ENCODE data around the gene PPP1R18.
"Not testable (repeated sequence)": the region's sequence is repeated elsewhere in the genome, so short reads cannot be mapped to it uniquely, and the experiment has no call there.

The PPP1R18 gene

GRCh38 chr6:30726506-30727413 lies 40.3 kb upstream of the PPP1R18 start:
- no peak for TF ChIP-seq CTCF (conservative IDR thresholded peaks at IDR 0.05; ENCODE audit: control insufficient read depth, insufficient read depth, low read depth, low read length)
- no peak for DNase-seq (ENCODE audit: low read depth)
- no peak overlapping the region for H3K4me3 ChIP-seq (ENCODE audit: control insufficient read depth, low read depth, low read length)

- peak; percentile 69 for DNase-seq (ENCODE audit: low read depth)
- no peak for TF ChIP-seq CTCF (conservative IDR thresholded peaks at IDR 0.05; ENCODE audit: control insufficient read depth, insufficient read depth, low read depth, low read length)
Observed at GRCh38 chr6:30725713-30726505, 39.5 kb upstream of the PPP1R18 start.

GRCh38 chr6:30724906-30725667 lies 38.6 kb upstream of the PPP1R18 start:
- no peak for TF ChIP-seq CTCF (conservative IDR thresholded peaks at IDR 0.05; ENCODE audit: control insufficient read depth, insufficient read depth, low read depth, low read length)
- no peak overlapping the region for H3K4me3 ChIP-seq (ENCODE audit: control insufficient read depth, low read depth, low read length)
- DNase-seq (ENCODE audit: low read depth) = no peak

More at GRCh38 chr6:30725713-30726505, 39.5 kb upstream of the PPP1R18 start:
- no peak overlapping the region for H3K4me3 ChIP-seq (ENCODE audit: control insufficient read depth, low read depth, low read length)

- peak overlapping the region; percentile 21 for H3K4me3 ChIP-seq (ENCODE audit: control insufficient read depth, low read depth, low read length)
- not testable (repeated sequence) for DNase-seq (ENCODE audit: low read depth)
Observed at GRCh38 chr6:30723843-30724741, 37.6 kb upstream of the PPP1R18 start.

- peak overlapping the region; percentile 94 for H3K4me3 ChIP-seq (ENCODE audit: control insufficient read depth, low read depth, low read length)
Observed at GRCh38 chr6:30723159-30723842, 36.9 kb upstream of the PPP1R18 start.

GRCh38 chr6:30722280-30723112 lies 36.1 kb upstream of the PPP1R18 start:
- TF ChIP-seq CTCF (conservative IDR thresholded peaks at IDR 0.05; ENCODE audit: control insufficient read depth, insufficient read depth, low read depth, low read length) = peak; percentile 85
- DNase-seq (ENCODE audit: low read depth) = peak; percentile 76
- peak overlapping the region; percentile 94 for H3K4me3 ChIP-seq (ENCODE audit: control insufficient read depth, low read depth, low read length)

More at GRCh38 chr6:30723159-30723842, 36.9 kb upstream of the PPP1R18 start:
- not testable (repeated sequence) for DNase-seq (ENCODE audit: low read depth)

- DNase-seq (ENCODE audit: low read depth) = peak; percentile 57
- peak overlapping the region; percentile 94 for H3K4me3 ChIP-seq (ENCODE audit: control insufficient read depth, low read depth, low read length)
Observed at GRCh38 chr6:30722025-30722279, 35.5 kb upstream of the PPP1R18 start.
